ENCODE data around the gene AMN1. TPM values are rescaled to one million over a fixed set of nuclear protein-coding genes. Genes with fewer than 3 reads are reported as not detected.
A peak's percentile ranks its signal among the peaks of the same experiment; 100 is the strongest.
"Not testable (repeated sequence)": the region's sequence is repeated elsewhere in the genome, so short reads cannot be mapped to it uniquely, and the experiment has no call there.

The AMN1 gene
- total RNA-seq: 21.7 TPM

GRCh38 chr12:31728917-31729640, at the start of gene AMN1:
TSS of gene AMN1 (minus strand) at chr12:31729021. CDS start at chr12:31729008, 13 bp downstream.
- peak; percentile 99 for DNase-seq

- DNase-seq: no peak
Measured at GRCh38 chr12:31773867-31774266, 45.0 kb upstream of the AMN1 start.

- peak; percentile 6 for DNase-seq
Measured at GRCh38 chr12:31773223-31773750, 44.5 kb upstream of the AMN1 start.

- DNase-seq: no peak
Measured at GRCh38 chr12:31772685-31773222, 43.9 kb upstream of the AMN1 start.

GRCh38 chr12:31772186-31772585, 43.4 kb upstream of the AMN1 start:
- DNase-seq: no peak

- no peak for DNase-seq
Measured at GRCh38 chr12:31768046-31768445, 39.2 kb upstream of the AMN1 start.

- DNase-seq: no peak
Measured at GRCh38 chr12:31765931-31766330, 37.1 kb upstream of the AMN1 start.

- DNase-seq: no peak
Measured at GRCh38 chr12:31759632-31760459, 31.0 kb upstream of the AMN1 start.

- not testable (repeated sequence) for DNase-seq
Measured at GRCh38 chr12:31758297-31758696, 29.5 kb upstream of the AMN1 start.

GRCh38 chr12:31756977-31757420, 28.2 kb upstream of the AMN1 start:
- no peak for DNase-seq

GRCh38 chr12:31752450-31752849, 23.6 kb upstream of the AMN1 start:
- DNase-seq: no peak

- no peak for DNase-seq
Measured at GRCh38 chr12:31751085-31751484, 22.3 kb upstream of the AMN1 start.

- DNase-seq: no peak
Measured at GRCh38 chr12:31750747-31751039, 21.9 kb upstream of the AMN1 start.

GRCh38 chr12:31749024-31749704, 20.3 kb upstream of the AMN1 start:
- DNase-seq: peak; percentile 72

GRCh38 chr12:31745242-31745641, 16.4 kb upstream of the AMN1 start:
- DNase-seq: no peak

- not testable (repeated sequence) for DNase-seq
Measured at GRCh38 chr12:31744363-31744762, 15.5 kb upstream of the AMN1 start.

GRCh38 chr12:31742891-31743290, 14.1 kb upstream of the AMN1 start:
- no peak for DNase-seq

GRCh38 chr12:31740628-31741027, 11.8 kb upstream of the AMN1 start:
- DNase-seq: no peak

GRCh38 chr12:31737763-31738162, 8.9 kb upstream of the AMN1 start:
- no peak for DNase-seq

GRCh38 chr12:31737345-31737744, 8.5 kb upstream of the AMN1 start:
- no peak for DNase-seq

- no peak for DNase-seq
Measured at GRCh38 chr12:31736472-31736871, 7.7 kb upstream of the AMN1 start.

Data from tongue (tissue), 2 donors.